B cell (primary cell): ENCODE measurements around the gene HOPX. TPM values are rescaled to one million over a fixed set of nuclear protein-coding genes. Genes with fewer than 3 reads are reported as not detected.

Source experiments
- ATAC-seq: fragments of 200-7000 bp; cut with Tn5 transposase; one replicate; pipeline ENCODE4 v1.10.0; 2021; ENCODE audit warnings: low read depth, mild to moderate bottlenecking, moderate number of reproducible peaks, moderate library complexity
- CTCF ChIA-PET: fragments of 350-600 bp; sonication (Branson Sonifier 250); formaldehyde crosslinking; loops from one replicate; lab custom pipeline; 2021; ENCODE audit warnings: antibody characterized with exemption, inconsistent platforms; lab: Charles Lee
- POLR2A ChIA-PET: fragments of 350-600 bp; sonication (Branson Sonifier 250); formaldehyde crosslinking; loops from one replicate; lab custom pipeline; 2021; ENCODE audit warnings: antibody characterized with exemption; lab: Charles Lee
- DNase-seq: peaks from one replicate; pipeline ENCODE4 v3.0.0; 2013
- H2AFZ ChIP-seq: 2 replicates; pipeline ENCODE4 v1.6.1; 2012; ENCODE audit warnings: mild to moderate bottlenecking, low read depth, low read length; ENCODE audit not compliant: insufficient read depth, poor library complexity, severe bottlenecking
- H3K27ac ChIP-seq, 2 donors: 1 replicate in 1 of 2; 2 replicates in 1 of 2; pipeline ENCODE4 v1.5.1; 2012 to 2013; ENCODE audit warnings: low read length in 2 of 2, mild to moderate bottlenecking in 2 of 2, moderate library complexity in 1 of 2
- H3K27me3 ChIP-seq, 4 experiments: fragments of 200-600 bp in 1 of 4; sonication (generic) in 1 of 4; replicated peaks in 1 of 4; 1 replicate in 2 of 4; 2 replicates in 2 of 4; pipeline versions ENCODE4 v1.6.1 to v1.7.0; 2013 to 2016; ENCODE audit warnings: low read length in 3 of 4, mild to moderate bottlenecking in 2 of 4, mixed read lengths in 1 of 4, moderate library complexity in 1 of 4; ENCODE audit not compliant: insufficient read depth in 4 of 4, control insufficient read depth in 3 of 4; ENCODE audit errors: control extremely low read depth in 1 of 4
- H3K36me3 ChIP-seq, 2 experiments: replicated peaks in 1 of 2; 1 replicate in 1 of 2; 2 replicates in 1 of 2; pipeline versions ENCODE4 v1.6.1 to v1.7.1; 2013; ENCODE audit warnings: low read length in 1 of 2; ENCODE audit not compliant: insufficient read depth in 2 of 2, control insufficient read depth in 1 of 2; ENCODE audit errors: control extremely low read depth in 1 of 2, extremely low read depth in 1 of 2
- H3K4me1 ChIP-seq, 2 donors: fragments of 200-600 bp in 1 of 2; sonication (generic) in 1 of 2; 1 replicate in 1 of 2; 2 replicates in 1 of 2; pipeline versions ENCODE4 v1.5.1 to v1.6.1; 2013 to 2017; ENCODE audit warnings: low read length in 2 of 2; ENCODE audit not compliant: control insufficient read depth in 2 of 2, insufficient read depth in 2 of 2
- H3K4me2 ChIP-seq: replicated peaks from 2 replicates; pipeline ENCODE3; 2012; ENCODE audit warnings: mild to moderate bottlenecking, low read depth, low read length; ENCODE audit not compliant: poor library complexity, severe bottlenecking
- H3K4me3 ChIP-seq, 5 experiments: fragments of 200-600 bp in 1 of 5; sonication (generic) in 1 of 5; 1 replicate in 3 of 5; 2 replicates in 2 of 5; pipeline versions ENCODE4 v1.5.1 to v1.7.0; 2011 to 2016; ENCODE audit warnings: low read length in 4 of 5, mild to moderate bottlenecking in 4 of 5, low read depth in 2 of 5, control low read depth in 1 of 5, moderate library complexity in 1 of 5; ENCODE audit not compliant: insufficient read depth in 1 of 5; ENCODE audit errors: control extremely low read depth in 1 of 5, extremely low read depth in 1 of 5
- H3K79me2 ChIP-seq: fragments of 200-600 bp; sonication (generic); one replicate; pipeline ENCODE4 v1.6.0; 2016; ENCODE audit warnings: low read length; ENCODE audit not compliant: control insufficient read depth, insufficient read depth
- H3K9ac ChIP-seq: fragments of 200-600 bp; sonication (generic); 2 replicates; pipeline ENCODE4 v1.6.1; 2017; ENCODE audit warnings: mild to moderate bottlenecking, low read length, moderate library complexity
- H3K9me3 ChIP-seq, 3 donors: one replicate each; pipeline versions ENCODE4 v1.6.1 to v1.7.1; 2013; ENCODE audit warnings: low read length in 2 of 3; ENCODE audit not compliant: control insufficient read depth in 2 of 3, insufficient read depth in 1 of 3; ENCODE audit errors: control extremely low read depth in 1 of 3
- H4K20me1 ChIP-seq: 2 replicates; pipeline ENCODE4 v1.6.0; 2012; ENCODE audit warnings: mild to moderate bottlenecking, low read length; ENCODE audit not compliant: insufficient read depth, control insufficient read depth, poor library complexity, severe bottlenecking
- H3K27ac Mint-ChIP-seq: one replicate; pipeline ENCODE4 v1.8.0; 2021; ENCODE audit warnings: mixed read lengths
- H3K27me3 Mint-ChIP-seq: one replicate; pipeline ENCODE4 v1.8.0; 2021; ENCODE audit warnings: mixed read lengths
- H3K4me1 Mint-ChIP-seq: one replicate; pipeline ENCODE4 v1.8.0; 2021; ENCODE audit warnings: mixed read lengths
- H3K4me3 Mint-ChIP-seq: one replicate; pipeline ENCODE4 v1.8.0; 2021; ENCODE audit warnings: mixed read lengths
- H3K9me3 Mint-ChIP-seq: one replicate; pipeline ENCODE4 v1.8.0; 2022; ENCODE audit warnings: mixed read lengths; ENCODE audit not compliant: insufficient read depth
- CTCF ChIP-seq: fragments of 200-600 bp; IDR thresholded peaks from one replicate; pipeline ENCODE4 v1.8.0; 2022; ENCODE audit warnings: antibody characterized with exemption, mild to moderate bottlenecking
- EZH2 ChIP-seq: IDR thresholded peaks from 2 replicates; pipeline ENCODE4 v1.6.1; 2012; ENCODE audit warnings: borderline replicate concordance, low read depth, mild to moderate bottlenecking, moderate library complexity, low read length; ENCODE audit not compliant: insufficient read depth, poor library complexity, severe bottlenecking
- WGBS: methylation state at CpG from one replicate; pipeline ENCODE4 v1.1.5; 2013; ENCODE audit warnings: missing lambda C conversion rate; ENCODE audit not compliant: insufficient coverage; 5-methylcytosine and 5-hydroxymethylcytosine counted together
- intact Hi-C: fragments of 100-400 bp; cut with micrococcal nuclease; formaldehyde crosslinking; loops from one replicate; pipeline ENCODE4 v1.10.0; 2022
- polyA plus RNA-seq: library from polyadenylated mRNA; depleted of rRNA; stranded (reverse); fragments of >200 nt; gene quantifications from 2 replicates; pipeline ENCODE4 v1.2.3, GENCODE V29; 2012
- total RNA-seq, 2 donors: library from RNA; stranded (reverse); fragments of 120-200 nt in 1 of 2; gene quantifications; 1 replicate in 1 of 2; 2 replicates in 1 of 2; pipeline versions ENCODE4 v1.2.3 to v1.2.4, GENCODE V29; 2013 to 2022

Gene HOPX
- total and polyA plus RNA-seq, 2 donors (not counting 1 experiment from before 2014, with no cell fraction given) = 7.4 to 29.2 TPM

- Histone ChIP-seq H3K27ac (no peak overlapping the region), H3K9me3 (peaks cover 2 to 19% (median 17%) of the 10 kb centered on the region in 3 donors), H3K4me2 (no peak overlapping the region), H3K27me3 (no peaks in the 10 kb centered on the region), H3K4me1 (no peaks in the 10 kb centered on the region), H3K4me3 (no peak overlapping the region), H3K36me3 (no peaks in the 10 kb centered on the region), H3K79me2 (no peaks in the 10 kb centered on the region), H3K9ac (no peak overlapping the region), H2AFZ (no peak overlapping the region), H4K20me1 (no peaks in the 10 kb centered on the region)
- Mint-ChIP-seq H3K27me3 (no peaks in the 10 kb centered on the region), H3K9me3 (peaks cover 7% of the 10 kb centered on the region), H3K27ac (no peak overlapping the region), H3K4me1 (no peaks in the 10 kb centered on the region), H3K4me3 (no peak overlapping the region)
- intact Hi-C loops = no loop called here
- POLR2A ChIA-PET = no interaction called here
- CTCF ChIA-PET = interaction anchor here (0.6 kb wide), 2 partner anchors 176 to 1147 kb away, joined by 3 read pairs; no protein-coding TSS in a partner anchor
- no peak for TF ChIP-seq CTCF
- TF ChIP-seq EZH2 = no peak
- WGBS = 88% methylated on average over 1 of the region's 1 CpG
- ATAC-seq (no peak), DNase-seq (no peak)
Observed at GRCh38 chr4:56627375-56627774, 53.7 kb downstream of the HOPX start.

GRCh38 chr4:56626963-56627362, 54.1 kb downstream of the HOPX start:
- H3K27ac ChIP-seq = no peak overlapping the region
- Mint-ChIP-seq H3K4me3 (no peak overlapping the region), H3K27ac (no peak overlapping the region), H3K9me3 (peaks cover 7% of the 10 kb centered on the region), H3K4me1 (no peaks in the 10 kb centered on the region), H3K27me3 (no peaks in the 10 kb centered on the region)
- intact Hi-C loops = no loop called here
- DNase-seq = no peak
- ATAC-seq = no peak
- H3K4me3 ChIP-seq = no peak overlapping the region
- no peaks in the 10 kb centered on the region for H3K79me2 ChIP-seq
- no peaks in the 10 kb centered on the region for H3K4me1 ChIP-seq
- no peaks in the 10 kb centered on the region for H4K20me1 ChIP-seq
- ChIA-PET CTCF (interaction anchor here (0.6 kb wide), 1 partner anchor 177 kb away, joined by 3 read pairs; no protein-coding TSS in a partner anchor), POLR2A (no interaction called here)
- no peaks in the 10 kb centered on the region for H3K27me3 ChIP-seq
- H2AFZ ChIP-seq = no peak overlapping the region
- peaks cover 2 to 19% (median 17%) of the 10 kb centered on the region in 3 donors for H3K9me3 ChIP-seq
- 83% methylated on average over 2 of the region's 2 CpGs for WGBS
- TF ChIP-seq EZH2 (no peak), CTCF (no peak)
- no peaks in the 10 kb centered on the region for H3K36me3 ChIP-seq
- no peak overlapping the region for H3K4me2 ChIP-seq
- no peak overlapping the region for H3K9ac ChIP-seq
